ENCODE results near the gene CDH26.
A peak's percentile ranks its signal among the peaks of the same experiment; 100 is the strongest.
"Not testable (repeated sequence)": the region's sequence is repeated elsewhere in the genome, so short reads cannot be mapped to it uniquely, and the experiment has no call there.

CDH26 gene

DNA sequence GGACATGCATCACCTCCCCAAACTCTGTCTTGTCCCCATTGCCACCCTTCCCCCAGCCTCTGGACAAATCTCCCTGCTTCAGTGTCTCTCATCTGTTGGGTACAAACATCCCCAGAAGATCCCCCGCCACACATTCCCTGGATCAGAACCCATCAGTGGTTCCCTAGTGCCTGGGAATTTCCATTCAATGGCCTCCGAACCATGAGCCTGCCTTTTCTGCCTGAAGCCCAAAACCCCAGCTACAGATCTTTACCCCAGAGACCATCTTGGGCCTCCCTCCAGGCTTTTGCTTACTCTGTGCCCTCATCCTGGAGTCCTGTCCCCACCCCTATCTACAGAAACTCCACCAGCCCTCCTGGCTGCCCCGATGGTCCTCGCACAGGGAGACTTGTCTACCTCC is 78.1 kb downstream of the CDH26 start:
- no peak overlapping the region for H3K4me3 ChIP-seq (replicated peaks in 1 of 2; ENCODE audit: low read depth in 2 of 2, low read length in 2 of 2)
- TF ChIP-seq, protein P1, sequence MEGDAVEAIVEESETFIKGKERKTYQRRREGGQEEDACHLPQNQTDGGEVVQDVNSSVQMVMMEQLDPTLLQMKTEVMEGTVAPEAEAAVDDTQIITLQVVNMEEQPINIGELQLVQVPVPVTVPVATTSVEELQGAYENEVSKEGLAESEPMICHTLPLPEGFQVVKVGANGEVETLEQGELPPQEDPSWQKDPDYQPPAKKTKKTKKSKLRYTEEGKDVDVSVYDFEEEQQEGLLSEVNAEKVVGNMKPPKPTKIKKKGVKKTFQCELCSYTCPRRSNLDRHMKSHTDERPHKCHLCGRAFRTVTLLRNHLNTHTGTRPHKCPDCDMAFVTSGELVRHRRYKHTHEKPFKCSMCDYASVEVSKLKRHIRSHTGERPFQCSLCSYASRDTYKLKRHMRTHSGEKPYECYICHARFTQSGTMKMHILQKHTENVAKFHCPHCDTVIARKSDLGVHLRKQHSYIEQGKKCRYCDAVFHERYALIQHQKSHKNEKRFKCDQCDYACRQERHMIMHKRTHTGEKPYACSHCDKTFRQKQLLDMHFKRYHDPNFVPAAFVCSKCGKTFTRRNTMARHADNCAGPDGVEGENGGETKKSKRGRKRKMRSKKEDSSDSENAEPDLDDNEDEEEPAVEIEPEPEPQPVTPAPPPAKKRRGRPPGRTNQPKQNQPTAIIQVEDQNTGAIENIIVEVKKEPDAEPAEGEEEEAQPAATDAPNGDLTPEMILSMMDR (IDR thresholded peaks at IDR 0.05; ENCODE audit: low read depth, low read length): no peak
- no peak for DNase-seq (ENCODE audit: low read depth in 2 of 2)

DNA sequence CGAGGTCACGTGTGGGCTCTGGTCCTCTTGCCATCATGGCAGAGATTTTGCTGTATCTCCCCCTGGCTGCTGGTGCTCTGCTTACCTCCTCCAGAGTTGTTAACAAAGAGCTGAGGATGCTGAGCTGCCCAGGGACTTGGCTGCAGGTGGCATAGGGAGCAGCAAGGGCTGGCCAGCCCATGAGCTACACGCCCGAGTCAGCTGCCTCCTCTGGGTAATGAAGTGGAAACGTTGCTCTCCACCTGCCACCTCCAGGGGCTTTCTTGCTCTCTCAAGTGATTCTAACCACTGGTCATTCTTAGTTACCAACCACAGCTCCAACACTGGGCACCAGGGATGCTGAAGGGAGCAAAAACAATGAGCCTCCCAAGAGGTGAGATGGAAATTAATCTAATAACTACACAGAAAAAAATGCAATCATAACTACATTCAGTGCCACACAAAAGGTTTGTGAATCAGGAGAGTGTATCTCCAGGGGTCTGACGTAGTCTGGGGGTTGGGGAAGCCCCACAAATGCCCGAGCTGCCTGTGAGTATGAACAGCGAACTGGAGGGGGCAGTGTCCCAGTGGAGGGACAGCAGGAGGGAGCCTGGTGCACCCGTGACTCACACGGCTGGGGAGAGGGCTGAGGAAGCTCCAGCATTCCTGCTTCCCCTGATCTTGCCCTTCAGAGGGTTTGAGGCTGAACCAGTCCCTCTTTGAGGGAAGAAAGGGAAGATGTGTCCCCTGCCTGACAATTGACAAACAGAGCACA is 78.7 kb downstream of the CDH26 start:
- H3K4me3 ChIP-seq (replicated peaks in 1 of 2; ENCODE audit: low read depth in 2 of 2, low read length in 2 of 2): no peak overlapping the region
- TF ChIP-seq, protein P1 (IDR thresholded peaks at IDR 0.05; ENCODE audit: low read depth, low read length): peak; percentile 2
- DNase-seq (ENCODE audit: low read depth in 2 of 2): peak in 1 of 2 donors; percentile 14

DNA sequence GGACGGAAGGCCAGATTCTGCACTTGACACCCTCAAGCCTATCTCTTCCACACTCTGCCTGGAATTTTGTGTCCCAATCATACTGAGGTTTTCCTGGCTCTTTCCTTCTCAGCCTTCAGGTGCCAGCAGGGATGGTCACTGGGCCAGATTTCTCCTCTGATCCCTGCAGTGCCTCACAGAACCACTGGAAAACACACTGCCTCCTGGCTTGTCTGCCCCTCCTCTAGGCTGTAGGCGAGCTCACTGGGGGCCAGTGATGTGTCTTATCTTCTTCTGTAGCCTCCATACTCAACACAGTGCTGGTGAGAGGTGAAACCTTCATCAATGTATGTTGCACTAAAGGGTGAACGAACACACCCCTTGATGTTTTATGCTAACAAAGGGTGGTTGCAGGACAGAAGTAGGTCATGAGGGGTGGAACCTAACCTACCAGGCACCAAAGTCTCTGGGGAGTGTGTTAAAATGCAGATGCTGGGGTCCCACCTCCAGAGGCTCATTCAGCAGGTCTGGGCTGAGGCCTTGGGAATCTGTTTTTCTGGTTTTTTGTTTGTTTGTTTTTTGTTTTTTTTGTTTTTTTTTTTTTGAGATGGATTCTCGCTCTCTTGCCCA is 80.3 kb downstream of the CDH26 start:
- no peak overlapping the region for H3K4me3 ChIP-seq (replicated peaks in 1 of 2; ENCODE audit: low read depth in 2 of 2, low read length in 2 of 2)
- TF ChIP-seq, protein P1 (IDR thresholded peaks at IDR 0.05; ENCODE audit: low read depth, low read length): no peak
- no peak for DNase-seq (ENCODE audit: low read depth in 2 of 2)

GRCh38 chr20:60039526-60039925 is 81.3 kb downstream of the CDH26 start:
- TF ChIP-seq, protein P1 (IDR thresholded peaks at IDR 0.05; ENCODE audit: low read depth, low read length): no peak
- no peak overlapping the region for H3K4me3 ChIP-seq (replicated peaks in 1 of 2; ENCODE audit: low read depth in 2 of 2, low read length in 2 of 2)
- no peak for DNase-seq (ENCODE audit: low read depth in 2 of 2)

DNA sequence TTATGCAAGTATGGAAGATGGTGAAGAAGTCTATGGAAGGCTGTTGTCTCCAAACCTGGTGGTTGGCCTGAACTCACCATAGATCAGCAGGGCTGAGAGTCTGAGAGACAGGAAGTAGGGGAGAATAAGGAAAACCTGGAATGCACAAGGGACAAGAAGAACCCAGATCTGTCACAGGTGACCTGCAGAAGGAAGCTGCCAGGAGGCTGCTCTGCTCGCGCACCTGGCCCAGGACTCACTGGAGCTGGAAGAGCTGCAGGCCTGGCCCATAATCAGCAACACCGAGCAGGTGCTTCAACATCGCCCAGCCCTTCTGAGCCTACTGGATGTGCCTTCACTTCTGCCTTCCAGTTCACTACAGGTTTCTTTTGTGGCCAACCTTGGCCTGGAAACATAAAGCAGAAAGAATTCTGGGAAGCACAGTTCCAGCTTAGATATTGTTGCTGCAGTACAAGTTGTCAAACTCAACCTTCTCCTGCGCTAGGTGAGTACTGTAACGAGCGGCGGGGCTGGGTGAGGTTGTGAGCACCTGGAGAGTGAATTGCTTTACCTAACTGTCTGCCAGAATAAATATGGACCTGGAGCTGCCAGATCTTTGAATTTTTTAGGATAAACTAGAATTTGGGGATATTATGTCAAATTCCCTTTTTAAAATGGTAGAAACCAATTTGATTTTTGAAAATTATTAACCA is 82.4 kb downstream of the CDH26 start:
- no peak for DNase-seq (ENCODE audit: low read depth in 2 of 2)
- TF ChIP-seq, protein P1 (IDR thresholded peaks at IDR 0.05; ENCODE audit: low read depth, low read length): no peak
- no peak overlapping the region for H3K4me3 ChIP-seq (replicated peaks in 1 of 2; ENCODE audit: low read depth in 2 of 2, low read length in 2 of 2)

- DNase-seq (ENCODE audit: low read depth in 2 of 2): peak in 1 of 2 donors; percentile 73
- H3K4me3 ChIP-seq (replicated peaks in 1 of 2; ENCODE audit: low read depth in 2 of 2, low read length in 2 of 2): not testable (repeated sequence)
Measured at GRCh38 chr20:60041436-60042165, 83.4 kb downstream of the CDH26 start.
